Body of pancreas (tissue), 4 donors: ENCODE measurements around the gene UBAP2.

ENCODE experiments used
- POLR2A ChIP-seq, 3 donors: fragments of 450-650 bp; IDR thresholded peaks; one replicate each; pipeline ENCODE4 v1.6.1; 2016; ENCODE audit warnings: antibody characterized with exemption in 3 of 3, mild to moderate bottlenecking in 2 of 3
- TF ChIP-seq, protein P1 (sequence below), 7 experiments: fragments of 450-650 bp in 4 of 7; fragments of 200-600 bp in 3 of 7; sonication (generic) in 3 of 7; IDR thresholded peaks; one replicate each; pipeline ENCODE4 v1.5.1; 2016 to 2019; ENCODE audit warnings: antibody characterized with exemption in 7 of 7

DNA sequence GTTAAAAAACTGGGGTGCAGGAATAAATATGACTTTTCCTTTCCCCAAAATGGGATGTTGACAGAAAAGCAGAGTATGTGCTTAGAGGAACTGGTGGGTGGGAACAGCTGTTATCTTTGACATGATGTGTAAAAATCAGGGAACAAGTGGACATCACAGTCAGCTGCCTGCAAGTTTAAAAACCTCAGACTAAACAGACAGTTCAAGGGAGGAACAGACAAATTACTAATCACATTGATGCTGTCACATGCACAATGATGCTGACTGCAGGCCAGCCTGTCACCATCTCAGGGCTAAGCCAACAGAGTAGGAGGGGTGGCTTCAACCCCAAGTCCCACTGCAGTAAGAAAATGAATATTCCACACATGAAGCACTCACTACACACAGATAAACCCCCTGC, 38.2 kb upstream of the UBAP2 start:
- TF ChIP-seq, protein P1, sequence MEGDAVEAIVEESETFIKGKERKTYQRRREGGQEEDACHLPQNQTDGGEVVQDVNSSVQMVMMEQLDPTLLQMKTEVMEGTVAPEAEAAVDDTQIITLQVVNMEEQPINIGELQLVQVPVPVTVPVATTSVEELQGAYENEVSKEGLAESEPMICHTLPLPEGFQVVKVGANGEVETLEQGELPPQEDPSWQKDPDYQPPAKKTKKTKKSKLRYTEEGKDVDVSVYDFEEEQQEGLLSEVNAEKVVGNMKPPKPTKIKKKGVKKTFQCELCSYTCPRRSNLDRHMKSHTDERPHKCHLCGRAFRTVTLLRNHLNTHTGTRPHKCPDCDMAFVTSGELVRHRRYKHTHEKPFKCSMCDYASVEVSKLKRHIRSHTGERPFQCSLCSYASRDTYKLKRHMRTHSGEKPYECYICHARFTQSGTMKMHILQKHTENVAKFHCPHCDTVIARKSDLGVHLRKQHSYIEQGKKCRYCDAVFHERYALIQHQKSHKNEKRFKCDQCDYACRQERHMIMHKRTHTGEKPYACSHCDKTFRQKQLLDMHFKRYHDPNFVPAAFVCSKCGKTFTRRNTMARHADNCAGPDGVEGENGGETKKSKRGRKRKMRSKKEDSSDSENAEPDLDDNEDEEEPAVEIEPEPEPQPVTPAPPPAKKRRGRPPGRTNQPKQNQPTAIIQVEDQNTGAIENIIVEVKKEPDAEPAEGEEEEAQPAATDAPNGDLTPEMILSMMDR (IDR thresholded peaks at IDR 0.05): no peak
- no peak for TF ChIP-seq POLR2A (IDR thresholded peaks at IDR 0.05)
